K562 (cell line): ENCODE data around the gene SPDEF.

Experiments used
- BMI1 ChIP-seq: fragments of 150-350 bp; IDR thresholded peaks from 2 replicates; pipeline ENCODE4 v1.6.1; 2014; ENCODE audit warnings: low read length
- CBX2 ChIP-seq: fragments of 200-600 bp; sonication (generic); IDR thresholded peaks from one replicate; pipeline ENCODE4 v1.6.1; 2012; ENCODE audit warnings: mild to moderate bottlenecking, low read length, inconsistent platforms; ENCODE audit not compliant: insufficient read depth, poor library complexity, severe bottlenecking
- CTCF ChIP-seq, 3 experiments: IDR thresholded peaks in 2 of 3; conservative IDR thresholded peaks in 1 of 3; 2 replicates each; pipeline ENCODE4 v1.5.1; 2011 to 2012; ENCODE audit warnings: low read length in 3 of 3, mild to moderate bottlenecking in 3 of 3, control low read depth in 2 of 3, improper control_type of control experiment in 1 of 3, inconsistent platforms in 1 of 3, low read depth in 1 of 3, mixed read lengths in 1 of 3, moderate library complexity in 1 of 3; ENCODE audit not compliant: insufficient read depth in 2 of 3
- FOSL1 ChIP-seq: fragments of 200-800 bp; sonication (Bioruptor generic); conservative IDR thresholded peaks from 2 replicates; pipeline ENCODE4 v1.6.1; 2016; ENCODE audit warnings: missing genetic modification characterization, missing compliant biosample characterization
- NCOR1 ChIP-seq: fragments of 450-650 bp; IDR thresholded peaks from 2 replicates; pipeline ENCODE4 v1.6.1; 2016; ENCODE audit warnings: mild to moderate bottlenecking, moderate library complexity
- NEUROD1 ChIP-seq: fragments of 150-350 bp; IDR thresholded peaks from 2 replicates; pipeline ENCODE4 v1.6.1; 2014; ENCODE audit warnings: borderline replicate concordance, low read length, low read depth; ENCODE audit not compliant: partially characterized antibody
- NFRKB ChIP-seq: fragments of 450-650 bp; IDR thresholded peaks from 2 replicates; pipeline ENCODE4 v1.6.1; 2016; ENCODE audit warnings: low read depth
- TCF7L2 ChIP-seq: fragments of 150-350 bp; IDR thresholded peaks from 2 replicates; pipeline ENCODE4 v1.6.1; 2016; ENCODE audit warnings: low read depth, mild to moderate bottlenecking, low read length, moderate library complexity
- ZBTB33 ChIP-seq: sonication (generic); formaldehyde crosslinking; IDR thresholded peaks from 2 replicates; pipeline ENCODE4 v1.8.1; 2023; ENCODE audit warnings: mild to moderate bottlenecking, missing genetic modification reagents
- ZFP91 ChIP-seq: sonication (generic); formaldehyde crosslinking; IDR thresholded peaks from 2 replicates; pipeline ENCODE4 v1.8.0; 2022; ENCODE audit warnings: mild to moderate bottlenecking, missing genetic modification reagents
- ZSCAN32 ChIP-seq: fragments of 450-650 bp; formaldehyde crosslinking; IDR thresholded peaks from 2 replicates; pipeline ENCODE4 v1.4.0; 2020; ENCODE audit warnings: mild to moderate bottlenecking, moderate library complexity

GRCh38 chr6:34497411-34497810 is 58.7 kb downstream of the SPDEF start:
- TF ChIP-seq CBX2 (no peak), BMI1 (no peak), ZBTB33 (no peak), CTCF (IDR thresholded peaks at IDR 0.05 in 2 of 3, conservative IDR thresholded peaks at IDR 0.05 in 1 of 3; ENCODE audit: insufficient read depth in 2 of 3, low read depth in 1 of 3, low read length in 3 of 3) (no peak), ZFP91 (CRISPR knock-in tag) (no peak), FOSL1 (tag) (no peak), NCOR1 (no peak), TCF7L2 (no peak), NFRKB (no peak), ZSCAN32 (no peak), NEUROD1 (no peak)
